AG08395 (cell line): ENCODE data around the gene GAD2.
"Not testable (repeated sequence)": the region's sequence is repeated elsewhere in the genome, so short reads cannot be mapped to it uniquely, and the experiment has no call there.

ENCODE experiments used
- DNase-seq: peaks from one replicate; pipeline ENCODE4 v3.0.0; 2012; ENCODE audit warnings: mixed read lengths, low spot score

The GAD2 gene

GRCh38 chr10:26318672-26319071 lies 102.1 kb downstream of the GAD2 start:
- no peak for DNase-seq

GRCh38 chr10:26323219-26323618 lies 106.6 kb downstream of the GAD2 start:
- DNase-seq = no peak

GRCh38 chr10:26326851-26327250 lies 110.3 kb downstream of the GAD2 start:
- DNase-seq = no peak

GRCh38 chr10:26327811-26328210 lies 111.2 kb downstream of the GAD2 start:
- no peak for DNase-seq

- no peak for DNase-seq
Measured at GRCh38 chr10:26331371-26331770, 114.8 kb downstream of the GAD2 start.

- no peak for DNase-seq
Measured at GRCh38 chr10:26334232-26334931, 117.8 kb downstream of the GAD2 start.

- DNase-seq = peak; percentile 38
Measured at GRCh38 chr10:26334932-26335573, 118.5 kb downstream of the GAD2 start.

- no peak for DNase-seq
Measured at GRCh38 chr10:26335574-26336093, 119.1 kb downstream of the GAD2 start.

DNA sequence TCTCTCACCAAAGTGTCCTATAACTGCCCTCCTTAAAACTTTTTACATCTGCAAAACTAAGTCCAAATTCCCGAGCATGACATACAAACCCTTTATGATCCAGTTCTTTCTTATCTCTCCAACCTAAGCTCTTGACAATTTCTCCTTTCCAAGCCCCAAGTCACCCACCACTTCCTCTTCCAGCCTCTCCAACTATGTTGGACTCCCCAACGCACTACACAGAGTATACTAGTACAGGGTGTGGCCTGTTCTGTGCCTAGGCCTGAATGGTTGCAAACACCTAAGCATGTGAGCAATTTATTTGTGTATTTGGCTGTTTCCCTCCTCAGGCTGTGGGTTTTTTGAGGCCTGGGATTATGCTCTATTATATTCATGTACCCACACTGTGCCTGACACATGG lies 120.4 kb downstream of the GAD2 start:
- DNase-seq = no peak

GRCh38 chr10:26341701-26342100 lies 125.1 kb downstream of the GAD2 start:
- DNase-seq = no peak

DNA sequence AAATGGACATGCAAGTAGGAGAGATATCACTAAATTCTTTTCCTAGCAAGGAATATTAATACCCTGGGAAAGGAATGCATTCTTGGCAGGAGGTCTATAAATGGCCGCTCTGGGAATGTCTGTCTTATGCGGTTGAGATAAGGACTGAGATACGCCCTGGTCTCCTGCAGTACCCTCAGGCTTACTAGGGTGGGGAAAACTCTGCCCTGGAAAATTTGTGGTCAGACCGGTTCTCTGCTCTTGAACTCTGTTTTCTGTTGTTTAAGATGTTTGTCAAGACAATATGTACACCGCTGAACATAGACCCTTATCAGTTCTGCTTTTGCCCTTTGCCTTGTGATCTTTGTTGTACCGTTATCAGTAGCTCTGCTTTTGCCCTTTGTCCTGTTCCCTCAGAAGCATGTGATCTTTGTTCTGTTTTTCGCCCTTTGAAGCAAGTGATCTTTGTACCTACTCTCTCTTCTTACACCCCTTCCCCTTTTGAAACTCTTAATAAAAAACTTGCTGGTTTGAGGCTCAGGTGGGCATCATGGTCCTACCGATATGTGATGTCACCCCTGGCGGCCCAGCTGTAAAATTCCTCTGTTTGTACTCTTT lies 132.3 kb downstream of the GAD2 start:
- not testable (repeated sequence) for DNase-seq
